UCSD-AML1 (cell line): Measurements from ENCODE around the gene COL4A5.

Experiments
- DNase-seq: peaks from one replicate; lab custom pipeline; 2025; ENCODE audit not compliant: unreplicated experiment; lab: John Stamatoyannopoulos, UW

The COL4A5 gene

DNA sequence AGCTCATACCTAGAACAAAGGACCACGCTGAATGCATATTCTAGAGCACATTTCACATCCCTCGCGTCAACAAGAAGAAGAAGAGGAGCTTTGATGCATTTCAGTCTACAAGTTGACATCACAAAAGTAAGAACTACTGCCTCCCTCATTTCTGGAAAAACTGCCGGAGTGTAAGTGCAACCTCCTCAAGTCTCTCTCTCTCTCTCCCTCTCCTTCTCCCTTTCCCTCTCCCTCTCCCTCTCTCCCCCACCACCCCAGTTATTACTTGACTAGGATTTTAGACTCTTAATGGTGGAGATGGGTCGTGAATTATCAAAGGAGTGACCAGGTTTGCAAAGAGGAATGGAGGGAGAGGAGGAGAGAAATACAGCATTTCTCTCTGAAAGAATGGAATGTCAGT lies 298.1 kb downstream of the COL4A5 start:
- no peak for DNase-seq

DNA sequence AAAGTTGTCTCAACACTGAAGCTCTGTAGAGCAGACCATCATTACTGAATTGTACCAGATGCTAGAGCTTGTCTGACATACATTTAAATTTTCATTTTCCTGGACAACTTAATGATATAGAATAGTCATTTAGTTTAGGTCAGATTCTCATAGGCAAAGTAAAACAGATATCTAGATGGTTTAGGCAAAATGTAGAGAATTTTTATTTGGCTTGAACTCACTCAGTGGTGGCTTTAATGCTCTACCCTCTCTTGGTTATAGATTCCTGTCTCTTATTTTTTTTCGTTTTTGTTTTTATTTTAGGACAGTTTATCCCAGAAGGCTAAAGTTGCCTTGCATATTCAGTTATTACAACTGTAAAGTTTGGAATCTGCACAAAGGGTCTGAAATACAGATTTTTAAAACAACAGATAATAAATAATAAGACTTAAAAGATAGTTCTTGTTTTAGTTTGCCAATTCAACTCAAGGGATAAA lies 300.7 kb downstream of the COL4A5 start:
- DNase-seq = no peak
